T-cell (primary cell): Measurements from ENCODE around the gene GIMAP2. TPM values are rescaled to one million over a fixed set of nuclear protein-coding genes. Genes with fewer than 3 reads are reported as not detected.

ENCODE experiments used
- ATAC-seq, 4 experiments: fragments of 200-7000 bp in 3 of 4; fragments of 150-1000 bp in 1 of 4; cut with Tn5 transposase; replicated peaks in 1 of 4; 1 replicate in 3 of 4; 2 replicates in 1 of 4; pipeline ENCODE4 v1.10.0; 2021; ENCODE audit warnings: moderate library complexity in 3 of 4, mild to moderate bottlenecking in 2 of 4, moderate number of reproducible peaks in 1 of 4
- CTCF ChIA-PET, 2 donors: fragments of 300-600 bp; sonication (Branson Sonifier 250); formaldehyde crosslinking; loops; one replicate each; lab custom pipeline; 2022; ENCODE audit warnings: antibody characterized with exemption in 2 of 2; lab: Charles Lee
- POLR2A ChIA-PET, 2 donors: fragments of 300-600 bp; sonication (Branson Sonifier 250); formaldehyde crosslinking; loops; one replicate each; lab custom pipeline; 2022; ENCODE audit warnings: antibody characterized with exemption in 2 of 2; lab: Charles Lee
- DNase-seq, 35 experiments: peaks; one replicate each; pipeline versions ENCODE4 v3.0.0 to v3.0.0-alpha.2; 2013 to 2023
- H3K27ac ChIP-seq: one replicate; pipeline ENCODE4 v1.5.1; 2013; ENCODE audit warnings: low read length
- H3K27me3 ChIP-seq, 2 experiments: replicated peaks in 1 of 2; 1 replicate in 1 of 2; 2 replicates in 1 of 2; pipeline versions ENCODE4 v1.6.1 to v1.7.0; 2013; ENCODE audit warnings: low read length in 1 of 2, mixed read lengths in 1 of 2; ENCODE audit not compliant: control insufficient read depth in 2 of 2, insufficient read depth in 2 of 2; ENCODE audit errors: extremely low read depth in 1 of 2
- H3K36me3 ChIP-seq, 2 donors: 1 replicate in 1 of 2; 2 replicates in 1 of 2; pipeline versions ENCODE4 v1.6.1 to v1.7.0; 2013; ENCODE audit warnings: low read length in 1 of 2; ENCODE audit not compliant: control insufficient read depth in 2 of 2, insufficient read depth in 1 of 2; ENCODE audit errors: extremely low read depth in 1 of 2
- H3K4me1 ChIP-seq, 2 experiments: 1 replicate in 1 of 2; 2 replicates in 1 of 2; pipeline versions ENCODE4 v1.6.1 to v1.7.0; 2013; ENCODE audit warnings: low read length in 2 of 2, mixed read lengths in 1 of 2; ENCODE audit not compliant: insufficient read depth in 2 of 2, control insufficient read depth in 1 of 2; ENCODE audit errors: extremely low read depth in 1 of 2
- H3K4me3 ChIP-seq, 2 donors: 1 replicate in 1 of 2; 2 replicates in 1 of 2; pipeline versions ENCODE4 v1.5.1 to v1.7.0; 2013; ENCODE audit warnings: mild to moderate bottlenecking in 2 of 2, low read length in 1 of 2, moderate library complexity in 1 of 2; ENCODE audit not compliant: control insufficient read depth in 1 of 2; ENCODE audit errors: extremely low read depth in 1 of 2
- H3K9me3 ChIP-seq: 2 replicates; pipeline ENCODE4 v1.7.0; 2013
- H3K27ac Mint-ChIP-seq, 2 donors: one replicate each; pipeline ENCODE4 v1.8.0; 2020 to 2021; ENCODE audit warnings: mild to moderate bottlenecking in 2 of 2, mixed read lengths in 2 of 2
- H3K27me3 Mint-ChIP-seq, 2 donors: one replicate each; pipeline ENCODE4 v1.8.0; 2021 to 2022; ENCODE audit warnings: mixed read lengths in 2 of 2
- H3K36me3 Mint-ChIP-seq: one replicate; pipeline ENCODE4 v1.8.0; 2021; ENCODE audit warnings: mixed read lengths
- H3K4me1 Mint-ChIP-seq, 3 donors: one replicate each; pipeline ENCODE4 v1.8.0; 2020 to 2022; ENCODE audit warnings: mixed read lengths in 3 of 3, mild to moderate bottlenecking in 1 of 3
- H3K4me3 Mint-ChIP-seq, 3 donors: one replicate each; pipeline ENCODE4 v1.8.0; 2020 to 2022; ENCODE audit warnings: mild to moderate bottlenecking in 3 of 3, mixed read lengths in 3 of 3, moderate library complexity in 3 of 3
- H3K9me3 Mint-ChIP-seq, 3 donors: one replicate each; pipeline ENCODE4 v1.8.0; 2020 to 2022; ENCODE audit warnings: mixed read lengths in 3 of 3
- WGBS: methylation state at CpG from one replicate; pipeline ENCODE4 v1.1.5; 2013; ENCODE audit warnings: missing lambda C conversion rate; ENCODE audit not compliant: insufficient coverage; 5-methylcytosine and 5-hydroxymethylcytosine counted together
- total RNA-seq, 35 experiments: library from RNA in 6 of 35; stranded (reverse) in 6 of 35; fragments of 120-200 nt in 1 of 35; gene quantifications; one replicate each; pipeline versions ENCODE4 v1.2.1 to v1.2.4 and lab custom pipeline; 2013 to 2026

GIMAP2 gene
- total RNA-seq, 5 donors from 2014 or later (not counting 1 experiment from before 2014, with no cell fraction given) = 83.2 to 226 (median 183) TPM

DNA sequence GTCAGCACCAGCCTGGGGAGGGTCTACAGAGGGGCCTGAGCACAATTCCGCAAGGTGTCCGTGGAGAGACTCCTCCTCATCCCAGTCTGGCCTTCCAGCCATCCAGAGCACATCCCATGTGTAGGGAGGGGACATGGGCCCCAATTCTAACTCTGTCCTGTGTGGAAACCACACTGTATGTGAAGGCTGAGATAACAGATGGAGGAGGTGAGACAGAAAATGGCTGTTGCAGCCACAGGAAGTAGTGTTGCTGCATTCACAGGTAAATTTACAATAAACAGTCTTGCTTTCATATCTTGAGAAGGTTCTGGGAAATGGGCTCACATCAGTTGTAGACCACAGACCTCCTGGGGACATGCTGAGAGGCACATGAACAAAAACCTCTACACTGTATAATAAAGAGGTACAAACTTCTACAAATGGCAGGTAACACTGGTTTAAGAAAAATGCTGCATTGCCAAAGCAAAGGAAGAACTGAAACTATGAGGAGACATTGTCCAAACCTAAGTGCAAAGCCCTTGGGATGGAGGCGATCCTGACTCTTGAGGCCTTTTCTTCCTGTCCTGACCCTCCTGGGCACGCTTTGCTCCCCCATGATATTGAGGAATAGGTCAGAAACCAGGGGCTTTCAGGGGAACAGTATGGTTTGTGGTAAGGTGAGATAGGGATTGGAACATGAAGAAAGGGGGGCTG is 21.6 kb upstream of the GIMAP2 start:
- peaks cover under 1 to 11% (median 1%) of the 10 kb centered on the region in 3 donors for H3K9me3 Mint-ChIP-seq
- Histone ChIP-seq H3K27me3 (no peaks in the 10 kb centered on the region), H3K9me3 (peaks cover under 1% of the 10 kb centered on the region), H3K4me3 (peak overlapping the region in 1 of 2 donors; percentile 1), H3K27ac (peak overlapping the region; percentile 88), H3K36me3 (no peaks in the 10 kb centered on the region), H3K4me1 (peaks cover 64 to 66% of the 10 kb centered on the region in 2 experiments)
- WGBS = 58% methylated on average over 2 of the region's 4 CpGs
- ATAC-seq (peak in 3 of 4 experiments; percentile 35 to 53 (median 48)), DNase-seq (peak in 15 of 35 experiments; percentile 16 to 65 (median 37))
- ChIA-PET POLR2A (no interaction called here), CTCF (interaction anchor here in 1 of 2 donors (0.7 kb wide), 1 partner anchor 22 kb away, joined by 3 read pairs; the partner anchor contains the start of gene GIMAP2)
- peak overlapping the region; percentile 32 to 54 (median 49) for H3K4me3 Mint-ChIP-seq
- peak overlapping the region; percentile 98 to 99 for H3K27ac Mint-ChIP-seq
- peaks cover 25% of the 10 kb centered on the region for H3K36me3 Mint-ChIP-seq
- H3K4me1 Mint-ChIP-seq = peaks cover 82 to 98% (median 85%) of the 10 kb centered on the region in 3 donors
- no peaks in the 10 kb centered on the region for H3K27me3 Mint-ChIP-seq

DNA sequence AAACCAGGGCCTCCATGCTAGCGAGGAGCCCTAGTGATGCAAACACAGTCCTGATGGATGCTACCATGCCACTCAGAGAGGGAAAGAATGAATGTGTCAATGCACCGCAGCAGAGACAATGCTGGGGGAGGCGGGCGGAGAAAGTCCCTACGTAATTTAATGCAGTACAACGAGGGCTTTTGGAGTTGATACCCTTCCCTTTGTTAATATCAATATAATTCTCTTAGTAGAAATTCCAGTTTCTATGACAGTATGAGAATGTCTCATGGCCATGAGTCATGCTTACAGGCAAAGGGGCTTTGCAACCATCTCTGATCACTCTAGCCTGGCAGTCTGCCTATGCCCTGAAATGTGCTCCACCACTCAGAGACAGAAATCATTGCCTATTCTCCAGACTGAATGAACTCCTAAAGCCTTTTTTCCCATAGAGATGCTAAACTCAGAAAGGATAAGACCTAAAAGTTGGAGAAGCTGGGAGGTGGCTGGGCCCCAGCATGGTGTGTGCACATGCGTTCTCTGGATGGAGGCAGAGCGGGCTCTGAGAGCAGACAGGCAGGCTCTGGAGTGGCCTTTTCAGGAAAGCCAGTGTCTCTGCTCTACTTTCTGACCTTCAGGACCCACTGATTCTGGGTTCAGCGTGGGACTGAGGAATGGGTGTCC is 20.3 kb upstream of the GIMAP2 start:
- 69% methylated on average over 4 of the region's 9 CpGs for WGBS
- Mint-ChIP-seq H3K27me3 (no peaks in the 10 kb centered on the region), H3K27ac (peak overlapping the region; percentile 98 to 99), H3K4me3 (peak overlapping the region in 2 of 3 donors; percentile 34 to 54), H3K4me1 (peaks cover 93 to 95% (median 95%) of the 10 kb centered on the region in 3 donors), H3K36me3 (peaks cover 22% of the 10 kb centered on the region), H3K9me3 (peaks cover 0 to 11% (median 4%) of the 10 kb centered on the region in 3 donors)
- H3K27ac ChIP-seq = peak overlapping the region; percentile 88
- peak in 3 of 35 experiments; percentile 34 to 41 (median 39) for DNase-seq
- no peaks in the 10 kb centered on the region for H3K27me3 ChIP-seq
- peaks cover 69 to 75% of the 10 kb centered on the region in 2 experiments for H3K4me1 ChIP-seq
- ATAC-seq = no peak
- ChIA-PET POLR2A (no interaction called here), CTCF (interaction anchor here in 1 of 2 donors (0.7 to 1.3 kb wide), 2 partner anchors 20 to 97 kb away, joined by 3 read pairs; partner anchors contain the start of gene GIMAP2)
- no peak overlapping the region for H3K4me3 ChIP-seq
- H3K9me3 ChIP-seq = peaks cover 2% of the 10 kb centered on the region
- no peaks in the 10 kb centered on the region for H3K36me3 ChIP-seq

DNA sequence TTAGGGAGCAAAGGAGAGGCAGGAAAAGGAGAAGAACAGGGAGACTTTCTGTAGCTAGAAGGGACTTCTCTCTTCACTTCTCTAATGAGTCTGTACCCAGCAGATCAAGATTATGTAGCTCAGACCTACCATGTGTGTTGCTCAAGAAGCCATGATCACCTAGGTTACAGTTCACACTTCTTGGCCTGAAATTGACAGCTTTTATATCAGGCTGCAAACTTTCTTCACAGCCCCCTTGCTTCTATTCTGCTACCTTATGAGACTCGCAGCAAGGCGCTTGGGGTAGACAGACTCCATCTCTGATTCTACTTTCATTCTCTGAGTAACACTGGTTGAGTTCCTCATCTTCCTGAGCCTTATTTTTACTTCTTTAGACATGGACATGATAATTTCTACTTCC is 19.6 kb upstream of the GIMAP2 start:
- Mint-ChIP-seq H3K27me3 (no peaks in the 10 kb centered on the region), H3K36me3 (peaks cover 23% of the 10 kb centered on the region)

DNA sequence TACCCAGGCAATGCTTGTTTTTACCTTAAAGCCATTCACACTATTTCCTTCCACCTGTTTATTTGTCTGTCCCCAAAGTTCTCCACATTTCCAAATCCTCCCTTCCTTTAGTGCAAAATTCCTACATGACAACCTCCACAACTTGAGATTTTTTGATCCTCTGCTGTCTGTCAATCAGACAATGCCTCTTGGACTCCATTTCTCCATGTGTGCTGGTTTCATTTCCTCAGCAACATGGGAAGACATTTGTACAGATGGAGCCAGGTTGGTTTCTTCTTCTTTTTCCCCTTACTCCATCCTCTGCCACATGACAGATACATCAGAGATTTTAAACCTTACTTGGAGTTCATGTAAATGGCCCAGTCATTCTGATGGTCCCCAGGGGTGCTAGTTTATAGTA is 19.1 kb upstream of the GIMAP2 start:
- H3K4me3 Mint-ChIP-seq = peak overlapping the region in 2 of 3 donors; percentile 18 to 54
- no peaks in the 10 kb centered on the region for H3K27me3 Mint-ChIP-seq
- ATAC-seq (no peak), DNase-seq (peak in 1 of 35 experiments; percentile 25)
- POLR2A ChIA-PET = interaction anchor here in 1 of 2 donors (0.6 kb wide), 1 partner anchor 233 kb away, joined by 4 read pairs; no protein-coding TSS in a partner anchor
- Histone ChIP-seq H3K27ac (peak overlapping the region; percentile 88), H3K4me1 (peaks cover 75 to 86% of the 10 kb centered on the region in 2 experiments), H3K36me3 (no peaks in the 10 kb centered on the region), H3K27me3 (no peaks in the 10 kb centered on the region), H3K4me3 (no peak overlapping the region), H3K9me3 (peaks cover 2% of the 10 kb centered on the region)
- peaks cover 0 to 11% (median 7%) of the 10 kb centered on the region in 3 donors for H3K9me3 Mint-ChIP-seq
- H3K27ac Mint-ChIP-seq = peak overlapping the region; percentile 98 to 99
- peaks cover 23% of the 10 kb centered on the region for H3K36me3 Mint-ChIP-seq
- H3K4me1 Mint-ChIP-seq = peaks cover 92 to 96% (median 93%) of the 10 kb centered on the region in 3 donors
- CTCF ChIA-PET = interaction anchor here in 1 of 2 donors (1.3 kb wide), 1 partner anchor 98 kb away, joined by 3 read pairs; no protein-coding TSS in a partner anchor

More for the DNA sequence above, 19.6 kb upstream of the GIMAP2 start:
- WGBS = 38% methylated on average over 2 of the region's 2 CpGs
- ATAC-seq (no peak), DNase-seq (peak in 11 of 35 experiments; percentile 17 to 73 (median 37))
- ChIA-PET POLR2A (interaction anchor here in 1 of 2 donors (0.6 kb wide), 1 partner anchor 233 kb away, joined by 4 read pairs; no protein-coding TSS in a partner anchor), CTCF (interaction anchor here in 1 of 2 donors (1.3 kb wide), 1 partner anchor 98 kb away, joined by 3 read pairs; no protein-coding TSS in a partner anchor)
- no peaks in the 10 kb centered on the region for H3K27me3 ChIP-seq
- H3K27ac ChIP-seq = peak overlapping the region; percentile 88
- H3K4me3 ChIP-seq = no peak overlapping the region
- H3K9me3 ChIP-seq = peaks cover 2% of the 10 kb centered on the region
- H3K36me3 ChIP-seq = no peaks in the 10 kb centered on the region
- Mint-ChIP-seq H3K4me3 (peak overlapping the region in 2 of 3 donors; percentile 18 to 54), H3K4me1 (peaks cover 92 to 96% (median 93%) of the 10 kb centered on the region in 3 donors), H3K9me3 (peaks cover 0 to 11% (median 4%) of the 10 kb centered on the region in 3 donors), H3K27ac (peak overlapping the region; percentile 98 to 99)
- H3K4me1 ChIP-seq = peaks cover 74 to 82% of the 10 kb centered on the region in 2 experiments

DNA sequence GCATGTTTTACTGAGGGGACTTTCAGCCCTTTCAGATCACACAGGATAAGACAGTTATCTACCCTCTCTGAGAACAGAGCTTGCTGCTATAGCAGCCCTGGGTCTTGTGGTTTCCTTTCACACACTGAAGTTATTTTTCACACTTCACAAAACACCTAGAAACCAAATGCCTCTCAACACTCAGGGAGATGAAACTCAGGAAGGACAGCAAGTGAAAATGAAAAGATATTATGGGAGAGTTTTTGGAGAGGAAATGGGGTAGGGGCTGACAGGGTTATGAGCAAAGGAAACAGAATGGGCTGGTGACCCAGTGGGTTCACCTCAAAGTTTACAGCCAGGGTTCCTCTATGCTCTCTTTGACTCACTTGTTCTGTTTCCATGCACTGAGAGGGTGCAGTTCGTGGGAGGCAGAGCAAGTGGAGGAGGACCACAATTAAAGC is 17.0 kb upstream of the GIMAP2 start:
- ChIA-PET POLR2A (interaction anchor here (0.7 to 1.2 kb wide), 4 partner anchors 17 to 101 kb away, joined by 3 to 5 read pairs (median 3); partner anchors contain the start of genes GIMAP4 (in 2 of the 2), GIMAP1 (in 1 of the 2) and GIMAP2 (in 1 of the 2)), CTCF (interaction anchor here in 1 of 2 donors (0.8 to 1.1 kb wide), 2 partner anchors 17 to 220 kb away, joined by 4 to 5 read pairs; partner anchors contain the start of gene GIMAP2)
- H3K4me3 ChIP-seq = no peak overlapping the region
- peak overlapping the region; percentile 98 to 99 for H3K27ac Mint-ChIP-seq
- H3K4me3 Mint-ChIP-seq = peak overlapping the region; percentile 18 to 58 (median 54)
- peak; percentile 83 to 91 (median 84) for ATAC-seq
- peaks cover 4 to 19% (median 7%) of the 10 kb centered on the region in 3 donors for H3K9me3 Mint-ChIP-seq
- no CpG with 5 or more reads among the region's 1 CpG for WGBS
- peak overlapping the region; percentile 88 for H3K27ac ChIP-seq
- peaks cover 34% of the 10 kb centered on the region for H3K36me3 Mint-ChIP-seq
- peaks cover 2% of the 10 kb centered on the region for H3K9me3 ChIP-seq
- H3K27me3 Mint-ChIP-seq = no peaks in the 10 kb centered on the region
- H3K4me1 Mint-ChIP-seq = peaks cover 88 to 95% (median 91%) of the 10 kb centered on the region in 3 donors
- DNase-seq = peak in 32 of 35 experiments; percentile 32 to 88 (median 53)
- H3K4me1 ChIP-seq = peaks cover 67 to 78% of the 10 kb centered on the region in 2 experiments
- no peaks in the 10 kb centered on the region for H3K36me3 ChIP-seq
- H3K27me3 ChIP-seq = no peaks in the 10 kb centered on the region
